ENCODE measurements around the gene ATP5MK.
"Not testable (repeated sequence)": the region's sequence is repeated elsewhere in the genome, so short reads cannot be mapped to it uniquely, and the experiment has no call there.

ATP5MK gene

GRCh38 chr10:103397191-103397825 lies 1.0 kb upstream of the ATP5MK start:
- no peak for DNase-seq (ENCODE audit: low read depth in 2 of 2)

DNA sequence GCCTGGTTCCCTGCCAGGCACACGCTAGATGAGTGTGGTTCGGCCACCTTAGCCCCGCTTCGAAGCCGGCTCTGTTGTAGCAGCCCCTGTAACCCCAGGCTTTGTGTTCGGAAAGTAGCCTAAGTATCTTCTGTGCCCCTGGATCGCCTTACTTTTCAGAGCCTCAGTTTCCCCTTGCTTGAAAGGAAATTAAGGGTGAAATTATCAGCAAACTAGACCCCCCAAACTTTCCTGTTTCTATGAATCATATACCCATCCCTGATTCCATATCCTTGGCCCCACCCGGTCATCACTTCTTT lies 463 bp upstream of the ATP5MK start:
- DNase-seq (ENCODE audit: low read depth in 2 of 2): no peak

- no peak for DNase-seq (ENCODE audit: low read depth in 2 of 2)
These were observed 565 bp downstream of the ATP5MK start for GRCh38 chr10:103395754-103396066.

DNA sequence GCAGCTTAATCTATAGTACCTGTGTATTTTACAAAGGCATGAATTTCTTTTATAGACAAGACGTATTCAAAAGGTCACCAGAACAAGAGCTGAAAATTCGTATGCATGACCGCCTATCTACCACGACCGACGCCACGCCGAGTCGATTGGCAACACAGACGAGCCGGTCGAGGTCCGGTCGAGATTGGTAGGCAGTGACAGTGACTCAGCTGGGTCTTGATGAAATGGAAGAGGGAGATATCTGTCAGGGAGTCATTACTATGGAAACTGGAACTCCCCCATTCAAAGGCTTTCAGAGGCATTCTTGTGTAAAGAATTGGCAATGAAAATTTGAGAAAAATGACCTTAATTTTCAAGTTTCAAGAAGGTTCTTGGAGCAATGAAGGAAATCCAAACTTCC lies 2.1 kb downstream of the ATP5MK start:
- DNase-seq (ENCODE audit: low read depth in 2 of 2): no peak

GRCh38 chr10:103382769-103383168 lies 13.5 kb downstream of the ATP5MK start:
- no peak for DNase-seq (ENCODE audit: low read depth in 2 of 2)

- DNase-seq (ENCODE audit: low read depth in 2 of 2): no peak
These were observed 22.0 kb downstream of the ATP5MK start for GRCh38 chr10:103374263-103374662.

GRCh38 chr10:103373544-103373943 lies 22.7 kb downstream of the ATP5MK start:
- DNase-seq (ENCODE audit: low read depth in 2 of 2): no peak

DNA sequence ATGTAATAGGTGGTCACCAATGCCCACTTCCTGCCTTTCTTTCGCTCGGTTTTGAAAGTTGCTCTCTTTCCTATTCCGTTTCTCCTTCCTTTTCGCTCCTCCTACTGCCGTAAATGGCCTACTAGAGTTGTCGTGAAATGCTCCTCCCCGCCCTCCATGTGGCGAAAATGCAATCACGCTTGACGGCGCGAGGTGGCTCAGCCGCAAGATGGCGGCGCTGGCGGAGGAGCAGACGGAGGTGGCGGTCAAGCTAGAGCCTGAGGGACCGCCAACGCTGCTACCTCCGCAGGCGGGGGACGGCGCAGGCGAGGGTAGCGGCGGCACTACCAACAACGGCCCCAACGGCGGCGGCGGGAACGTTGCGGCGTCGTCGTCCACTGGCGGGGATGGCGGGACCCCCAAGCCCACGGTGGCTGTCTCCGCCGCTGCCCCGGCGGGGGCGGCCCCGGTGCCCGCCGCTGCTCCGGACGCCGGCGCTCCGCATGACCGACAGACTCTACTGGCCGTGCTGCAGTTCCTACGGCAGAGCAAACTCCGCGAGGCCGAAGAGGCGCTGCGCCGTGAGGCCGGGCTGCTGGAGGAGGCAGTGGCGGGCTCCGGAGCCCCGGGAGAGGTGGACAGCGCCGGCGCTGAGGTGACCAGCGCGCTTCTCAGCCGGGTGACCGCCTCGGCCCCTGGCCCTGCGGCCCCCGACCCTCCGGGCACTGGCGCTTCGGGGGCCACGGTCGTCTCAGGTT lies 28.3 kb downstream of the ATP5MK start, which contains the start of gene TAF5:
Gene TAF5, plus strand, starts transcription at position 195 of the 737 bp plus-strand sequence. Its CDS starts 14 bp downstream, at position 209.
- peak; percentile 88 to 89 for DNase-seq (ENCODE audit: low read depth in 2 of 2)

DNA sequence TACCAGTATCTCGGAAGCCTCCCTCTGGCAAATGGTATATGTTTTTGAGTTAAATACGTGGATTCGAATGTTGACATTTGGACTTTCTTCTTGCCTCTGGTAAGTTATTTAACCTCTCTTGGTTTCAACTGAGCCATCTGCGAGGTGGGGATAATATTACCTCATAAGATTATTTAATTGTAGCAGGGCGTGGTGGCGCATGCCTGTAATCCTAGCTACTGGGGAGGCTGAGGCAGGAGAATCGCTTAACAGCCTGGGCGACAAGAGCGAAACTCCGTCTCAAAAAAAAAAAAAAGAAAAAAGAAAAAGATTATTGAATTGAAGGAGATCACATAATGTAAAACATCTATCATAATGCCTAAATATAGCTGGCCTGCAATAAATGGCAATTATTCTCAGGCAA lies 28.9 kb downstream of the ATP5MK start:
- no peak for DNase-seq (ENCODE audit: low read depth in 2 of 2)

DNA sequence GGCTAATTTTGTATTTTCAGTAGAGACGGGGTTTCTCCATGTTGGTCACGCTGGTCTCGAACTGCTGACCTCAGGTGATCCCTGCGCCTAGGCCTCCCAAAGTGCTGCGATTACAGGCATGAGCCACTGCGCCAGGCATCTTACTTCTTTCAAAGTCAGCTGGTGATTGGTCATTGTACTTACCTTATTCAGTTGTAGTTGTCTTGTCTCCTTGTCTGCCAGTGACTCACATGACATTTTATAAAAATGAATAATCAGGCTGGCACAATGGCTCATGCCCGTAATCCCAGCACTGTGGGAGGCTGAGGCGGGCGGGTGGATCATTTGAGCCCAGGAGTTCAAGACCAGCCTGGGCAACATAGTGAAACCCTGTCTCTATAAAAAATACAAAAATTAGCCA lies 35.5 kb downstream of the ATP5MK start:
- DNase-seq (ENCODE audit: low read depth in 2 of 2): not testable (repeated sequence)

- not testable (repeated sequence) for DNase-seq (ENCODE audit: low read depth in 2 of 2)
These were observed 36.8 kb downstream of the ATP5MK start for GRCh38 chr10:103359493-103359892.

DNA sequence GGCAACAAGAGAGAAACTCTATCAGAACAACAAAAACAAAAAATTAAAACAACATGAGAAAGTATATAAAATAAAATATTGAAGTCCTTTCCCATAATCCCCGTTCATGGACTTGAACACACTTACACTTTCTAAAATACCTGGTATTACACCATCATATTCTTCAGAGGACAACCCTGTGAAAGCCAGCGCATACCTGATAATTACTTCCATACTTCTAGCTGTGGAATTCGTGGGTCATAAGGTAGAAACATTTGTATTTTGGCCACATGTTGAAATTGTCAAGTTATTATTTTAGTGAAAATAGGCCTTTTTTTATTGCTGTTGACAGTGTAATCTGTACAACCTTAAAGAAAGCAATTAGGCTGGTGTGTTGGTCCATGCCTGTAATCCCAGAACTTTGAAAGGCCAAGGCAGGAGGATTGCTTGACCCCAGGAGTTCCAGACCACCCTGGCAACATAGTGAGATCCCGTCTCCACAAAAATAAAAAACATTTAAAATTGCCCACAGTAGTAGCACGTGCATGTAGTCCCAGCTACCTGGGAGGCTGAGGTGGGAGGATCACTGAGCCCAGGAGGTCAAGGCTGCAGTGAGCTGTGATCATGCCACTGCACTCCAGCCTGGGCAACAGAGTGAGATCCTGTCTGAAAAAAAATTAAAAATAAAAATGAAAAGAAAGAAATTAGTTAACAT lies 40.2 kb downstream of the ATP5MK start:
- no peak for DNase-seq (ENCODE audit: low read depth in 2 of 2)

- DNase-seq (ENCODE audit: low read depth in 2 of 2): not testable (repeated sequence)
These were observed 41.7 kb downstream of the ATP5MK start for GRCh38 chr10:103354567-103354966.

DNA sequence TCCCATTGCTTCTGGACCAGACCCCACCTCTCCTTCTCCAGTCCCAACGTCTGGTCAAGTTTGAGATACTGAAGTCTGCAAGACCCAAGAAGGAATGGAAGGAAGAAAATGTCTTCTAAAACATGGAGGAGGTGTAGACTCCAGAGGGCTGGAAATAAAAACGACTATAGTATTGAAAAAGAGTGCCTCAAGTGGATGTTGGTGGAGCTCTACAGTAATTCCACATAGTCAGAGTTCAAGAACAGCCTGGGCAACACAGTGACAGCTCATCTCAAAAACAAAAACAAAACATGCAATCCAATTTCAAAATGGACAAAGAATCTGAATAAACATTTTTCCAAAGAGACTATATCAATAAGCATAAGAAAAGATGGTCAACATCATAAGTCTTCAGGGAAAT lies 43.0 kb downstream of the ATP5MK start:
- no peak for DNase-seq (ENCODE audit: low read depth in 2 of 2)

DNA sequence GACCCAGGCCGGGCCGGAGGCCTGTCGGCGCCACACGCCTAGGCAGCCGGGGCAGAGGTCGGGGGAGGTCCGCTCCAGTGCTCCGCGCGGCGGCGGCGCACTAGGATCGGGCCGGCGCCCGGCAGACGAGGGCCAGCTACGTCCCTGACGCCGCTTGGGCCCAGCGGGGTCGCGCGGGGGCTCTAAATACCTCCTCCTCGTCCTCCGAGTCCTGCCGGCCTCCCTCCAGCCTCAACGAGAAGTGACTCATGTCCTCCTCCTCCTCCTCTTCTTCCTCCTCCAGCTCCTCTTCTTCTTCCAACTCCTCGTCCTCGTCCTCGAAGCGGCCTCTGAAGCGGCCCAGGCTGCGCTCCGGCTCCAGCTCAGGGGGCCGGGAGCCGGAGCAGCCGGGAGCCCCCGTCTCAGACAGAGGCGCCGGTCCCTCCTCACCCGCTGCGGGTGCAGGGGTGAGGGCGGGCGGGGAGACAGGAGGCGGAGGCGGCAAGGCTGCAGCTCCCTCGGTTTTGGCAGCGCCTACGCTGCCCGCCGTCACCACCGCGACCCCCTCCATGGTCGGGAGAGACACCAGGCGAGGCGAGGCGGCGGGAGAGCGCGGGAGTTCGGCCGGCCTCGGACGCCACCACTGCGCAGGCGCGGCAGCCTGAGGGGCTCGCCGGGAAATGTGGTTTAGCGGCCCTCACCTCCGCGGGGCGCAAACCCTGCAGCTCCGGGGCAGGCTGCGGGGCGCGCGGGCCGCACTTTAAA lies 45.6 kb downstream of the ATP5MK start, which contains the start of gene PCGF6:
Gene PCGF6, minus strand, starts transcription at position 624 of the 744 bp plus-strand sequence. Its CDS starts 74 bp downstream, at position 550.
- peak; percentile 49 to 59 for DNase-seq (ENCODE audit: low read depth in 2 of 2)

DNA sequence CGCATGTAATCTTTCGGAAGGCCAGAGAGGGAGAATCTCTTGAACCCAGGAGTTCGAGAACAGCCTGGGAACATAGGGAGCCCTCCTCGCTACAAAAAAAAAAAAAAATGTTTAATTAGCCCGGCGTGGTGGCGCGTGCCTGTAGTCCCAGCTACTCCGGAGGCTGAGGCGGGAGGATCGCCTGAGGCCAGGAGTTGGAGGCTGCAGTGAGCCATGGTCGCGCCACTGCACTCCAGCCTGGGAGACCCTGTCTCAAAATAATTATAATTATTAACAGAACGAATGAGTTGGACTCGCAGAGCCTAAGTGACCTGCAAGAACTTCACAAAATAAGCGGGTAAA lies 46.1 kb downstream of the ATP5MK start:
- no peak for DNase-seq (ENCODE audit: low read depth in 2 of 2)

Measured in fibroblast of skin of left quadriceps (primary cell).